GM15510 (cell line): ENCODE results near the gene TXNL1.

Source experiments
- POLR2A ChIP-seq: IDR thresholded peaks from 3 replicates; pipeline ENCODE4 v1.6.1; 2011; ENCODE audit warnings: borderline replicate concordance; ENCODE audit not compliant: insufficient read length; ENCODE audit errors: extremely low read depth

Gene TXNL1

DNA sequence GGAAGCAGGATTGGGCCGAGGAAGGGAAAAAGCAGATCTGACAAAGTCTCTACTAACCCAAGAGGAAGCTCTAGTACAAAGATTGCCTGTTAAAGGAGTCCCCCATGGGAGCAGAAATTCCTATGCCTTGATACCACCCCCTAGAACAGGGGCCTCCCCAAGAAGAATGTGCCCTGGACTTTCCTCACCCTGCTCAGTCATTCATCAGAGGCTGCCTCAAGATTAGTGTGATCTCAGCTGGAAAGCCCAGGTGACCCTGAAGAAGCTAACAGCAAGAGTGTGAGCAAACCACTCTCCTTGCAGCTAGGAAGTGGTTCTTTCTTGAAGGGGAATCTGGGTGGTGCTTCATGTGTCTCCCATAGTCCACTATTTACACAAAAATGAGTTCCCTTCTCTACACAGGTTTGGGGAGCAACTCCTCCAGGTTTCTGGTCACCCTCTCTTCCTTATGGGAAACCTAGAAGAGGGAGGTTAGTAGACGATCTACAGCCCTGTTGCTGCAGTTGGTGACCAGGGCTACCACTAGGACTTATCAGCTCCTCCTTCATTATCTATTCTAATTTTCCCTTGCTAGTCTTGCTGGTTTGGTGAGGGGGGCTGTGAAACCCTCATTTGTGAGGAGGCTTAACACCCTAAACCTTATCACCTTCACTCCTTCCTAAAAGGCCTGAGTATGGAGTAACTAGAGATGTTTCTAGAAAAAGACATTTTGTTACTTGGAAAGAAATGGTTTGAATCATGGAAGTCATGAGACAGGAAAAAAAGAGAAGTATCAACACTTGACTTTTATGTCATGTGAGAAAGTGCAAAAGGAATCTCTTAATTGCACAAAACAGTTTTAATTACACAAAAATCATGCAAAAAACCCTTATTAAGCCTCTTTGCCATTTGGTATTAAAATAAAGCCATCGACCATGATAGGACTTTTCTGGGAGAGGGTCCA, 9.8 kb upstream of the TXNL1 start:
- TF ChIP-seq POLR2A, result no peak

DNA sequence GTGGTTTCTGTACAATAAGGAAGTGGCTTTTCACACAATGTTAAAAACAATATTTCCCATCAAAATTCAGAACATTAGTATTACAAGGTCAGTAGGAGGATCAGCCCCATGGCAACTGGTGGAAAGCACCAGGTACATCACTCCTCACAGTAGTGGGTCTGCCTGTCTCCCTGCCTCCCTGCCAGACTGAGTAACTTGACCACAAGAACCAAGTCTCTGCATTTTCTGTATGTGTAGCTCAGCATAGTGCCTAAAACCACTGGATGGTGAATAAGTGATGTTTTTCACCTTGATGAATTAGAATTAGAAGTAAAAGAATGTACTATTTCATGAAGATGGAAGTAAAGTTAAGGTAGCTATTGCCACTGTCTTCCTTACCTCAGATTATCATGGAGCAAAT, 8.7 kb upstream of the TXNL1 start:
- no peak for TF ChIP-seq POLR2A

DNA sequence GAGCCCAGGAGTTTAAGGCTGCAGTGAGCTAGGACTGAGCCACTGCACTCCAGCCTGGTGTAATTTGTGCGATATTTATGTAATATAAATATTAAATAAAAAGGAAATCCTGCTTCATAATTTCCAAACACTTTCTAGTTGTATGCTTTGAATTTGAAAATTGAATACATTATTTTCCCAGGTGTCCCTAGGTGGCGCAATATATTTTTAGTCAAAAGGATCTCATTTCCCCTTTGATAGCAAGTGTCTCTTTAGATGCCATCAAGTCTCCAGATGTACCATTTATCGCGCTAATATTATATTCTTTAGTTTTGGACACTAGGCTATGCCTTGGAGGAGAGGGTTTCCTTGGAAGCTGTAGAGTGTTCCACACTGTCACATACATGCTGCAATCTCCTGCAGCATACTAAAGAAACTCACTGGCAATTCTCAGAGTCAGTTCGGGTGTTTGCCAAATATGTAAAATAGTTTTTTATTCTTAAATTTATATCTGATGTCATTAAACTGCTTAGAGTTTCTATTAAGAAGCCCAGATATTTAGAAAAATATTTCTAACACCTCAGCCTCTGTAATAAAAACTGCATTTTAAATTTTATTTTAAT, 7.1 kb upstream of the TXNL1 start:
- TF ChIP-seq POLR2A, result no peak

DNA sequence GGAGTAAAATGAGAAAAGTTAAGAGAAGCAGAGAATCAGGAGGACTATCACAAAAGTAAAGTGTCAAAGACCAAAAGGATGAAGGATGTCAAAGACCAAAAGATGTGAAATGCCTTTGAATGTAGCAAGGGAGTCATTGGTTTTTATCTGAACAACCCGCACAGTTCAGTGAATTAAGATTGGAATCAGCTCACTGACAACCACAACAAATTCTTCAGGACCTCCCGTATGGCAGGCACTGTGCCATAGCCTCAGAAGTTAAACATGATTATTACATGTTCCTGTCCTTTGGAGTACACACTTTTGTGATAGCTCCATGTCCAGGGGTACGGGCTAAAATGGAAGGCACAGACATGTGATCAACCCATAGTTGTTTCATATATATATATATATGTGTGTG, 5.0 kb upstream of the TXNL1 start:
- TF ChIP-seq POLR2A, result no peak

DNA sequence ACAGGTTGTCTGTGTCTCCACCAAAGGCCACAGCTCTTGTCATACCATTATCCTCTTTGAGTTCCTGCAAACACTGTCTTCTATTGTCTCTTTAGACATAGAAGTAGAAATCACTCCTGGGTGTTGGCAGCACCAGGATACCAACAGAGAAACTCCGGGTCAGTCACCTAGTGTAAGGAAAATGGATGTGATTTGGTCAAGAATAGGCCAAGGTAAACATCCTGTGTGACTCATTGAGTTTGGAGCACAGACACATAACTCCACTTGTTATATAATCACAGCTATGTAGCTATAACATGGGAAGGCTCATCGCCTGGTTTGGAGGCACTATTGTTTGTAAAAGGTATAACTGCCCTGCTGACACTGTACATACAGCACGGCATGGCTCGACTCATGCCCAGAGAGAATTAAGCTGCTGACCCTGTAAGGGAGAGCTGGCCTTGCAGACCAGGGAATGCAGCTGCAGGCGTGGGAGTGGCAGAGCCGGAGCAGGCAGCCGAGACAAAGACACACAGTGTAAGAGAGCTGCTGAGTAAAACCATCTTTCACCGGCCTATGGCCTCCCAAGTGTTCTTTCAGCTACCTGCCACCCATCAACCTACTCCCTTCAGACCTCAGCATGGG, 3.4 kb upstream of the TXNL1 start:
- TF ChIP-seq POLR2A, result no peak

DNA sequence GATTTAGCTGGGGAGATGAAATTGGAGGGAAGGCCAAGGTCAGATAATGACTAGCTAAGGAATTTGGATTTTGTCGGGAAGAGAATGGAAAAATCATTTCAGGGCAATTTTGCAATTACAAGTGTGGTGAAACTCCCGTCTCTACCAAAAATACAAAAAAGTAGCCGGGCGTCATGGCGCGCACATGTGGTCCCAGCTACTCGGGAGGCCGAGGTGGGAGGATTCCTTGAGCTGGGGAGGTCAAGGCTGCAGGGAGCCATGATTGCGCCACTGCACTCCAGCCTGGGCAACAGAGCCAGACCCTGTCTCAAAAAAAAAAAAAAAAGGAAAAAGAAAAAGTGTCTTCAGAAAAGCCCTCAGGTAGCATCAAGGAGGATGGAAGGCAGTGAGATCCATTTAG, 1.2 kb upstream of the TXNL1 start:
- TF ChIP-seq POLR2A, result no peak

DNA sequence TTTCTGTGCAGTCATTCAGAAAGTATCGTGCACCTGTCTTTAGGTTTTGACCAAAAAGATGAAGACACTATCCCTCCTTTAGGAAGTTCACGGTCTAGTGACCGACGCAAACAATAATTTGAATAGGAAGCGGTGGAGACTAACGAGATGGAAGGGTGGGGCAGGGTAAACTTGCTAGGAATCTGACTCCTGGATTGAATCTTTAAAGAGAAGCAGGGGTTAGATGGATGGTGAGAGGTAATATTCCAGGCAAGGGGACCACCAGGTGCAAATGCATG, 651 bp upstream of the TXNL1 start:
- no peak for TF ChIP-seq POLR2A

DNA sequence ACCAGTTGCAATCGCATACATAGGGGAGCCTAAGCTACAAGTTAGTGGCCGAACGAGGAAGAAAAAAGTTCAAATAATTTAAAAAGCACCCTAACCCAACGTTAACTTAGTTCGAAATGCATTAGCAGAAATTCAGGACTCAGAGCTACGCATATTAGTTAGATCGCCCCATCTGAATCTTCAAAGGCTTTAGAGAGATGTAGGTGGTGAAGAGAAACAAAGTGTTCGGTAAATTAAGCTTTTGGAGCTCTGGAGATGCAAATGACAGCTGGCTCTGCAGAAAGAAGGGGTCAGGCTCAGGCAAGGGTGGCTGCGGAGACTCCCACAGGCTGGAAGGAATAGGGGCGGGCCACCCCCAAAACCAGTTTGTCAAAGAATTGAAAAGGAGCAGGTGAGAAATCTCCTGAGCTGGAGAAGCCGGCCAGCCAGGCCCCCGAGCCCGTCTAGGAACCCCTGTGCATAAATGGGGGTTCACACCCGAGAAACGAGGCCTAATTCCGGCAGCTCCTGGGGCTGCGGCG, 621 bp downstream of the TXNL1 start:
- no peak for TF ChIP-seq POLR2A

DNA sequence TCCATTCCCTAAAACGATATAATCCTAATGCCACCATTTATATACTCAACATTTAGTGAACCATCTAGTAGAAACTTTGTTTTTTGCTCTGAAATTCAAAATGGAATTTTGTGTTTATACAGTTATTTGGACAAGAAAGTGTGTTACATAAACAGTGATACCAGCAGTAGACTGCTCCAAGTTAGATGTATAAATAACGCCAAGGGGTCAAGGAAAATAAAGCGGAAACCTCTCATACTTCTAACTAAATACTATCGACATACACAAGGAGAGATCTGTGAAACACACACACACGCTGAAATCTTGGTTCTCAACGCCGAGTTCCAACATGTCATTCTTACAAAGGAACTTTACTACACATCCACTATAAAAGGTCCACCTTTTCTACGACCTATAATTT, 1.2 kb downstream of the TXNL1 start:
- TF ChIP-seq POLR2A, result no peak

DNA sequence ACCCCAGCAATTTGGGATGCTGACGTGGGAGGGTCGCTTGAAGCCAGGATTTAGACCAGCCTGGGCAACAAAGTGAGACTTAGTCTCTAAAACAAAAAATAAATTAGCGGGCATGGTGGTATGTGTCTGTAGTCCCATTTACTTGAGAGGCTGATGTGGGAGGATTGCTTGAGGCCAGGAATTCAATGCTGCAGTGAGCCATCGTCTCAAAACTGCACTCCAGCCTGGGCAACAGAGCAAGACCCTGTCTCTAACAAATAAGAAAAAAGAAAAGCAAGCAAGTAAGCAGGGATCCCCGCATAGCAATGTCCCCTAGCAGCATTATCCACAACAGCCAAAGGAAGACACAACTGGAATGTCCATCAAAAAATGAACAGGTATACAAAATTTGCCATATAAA, 3.4 kb downstream of the TXNL1 start:
- no peak for TF ChIP-seq POLR2A

DNA sequence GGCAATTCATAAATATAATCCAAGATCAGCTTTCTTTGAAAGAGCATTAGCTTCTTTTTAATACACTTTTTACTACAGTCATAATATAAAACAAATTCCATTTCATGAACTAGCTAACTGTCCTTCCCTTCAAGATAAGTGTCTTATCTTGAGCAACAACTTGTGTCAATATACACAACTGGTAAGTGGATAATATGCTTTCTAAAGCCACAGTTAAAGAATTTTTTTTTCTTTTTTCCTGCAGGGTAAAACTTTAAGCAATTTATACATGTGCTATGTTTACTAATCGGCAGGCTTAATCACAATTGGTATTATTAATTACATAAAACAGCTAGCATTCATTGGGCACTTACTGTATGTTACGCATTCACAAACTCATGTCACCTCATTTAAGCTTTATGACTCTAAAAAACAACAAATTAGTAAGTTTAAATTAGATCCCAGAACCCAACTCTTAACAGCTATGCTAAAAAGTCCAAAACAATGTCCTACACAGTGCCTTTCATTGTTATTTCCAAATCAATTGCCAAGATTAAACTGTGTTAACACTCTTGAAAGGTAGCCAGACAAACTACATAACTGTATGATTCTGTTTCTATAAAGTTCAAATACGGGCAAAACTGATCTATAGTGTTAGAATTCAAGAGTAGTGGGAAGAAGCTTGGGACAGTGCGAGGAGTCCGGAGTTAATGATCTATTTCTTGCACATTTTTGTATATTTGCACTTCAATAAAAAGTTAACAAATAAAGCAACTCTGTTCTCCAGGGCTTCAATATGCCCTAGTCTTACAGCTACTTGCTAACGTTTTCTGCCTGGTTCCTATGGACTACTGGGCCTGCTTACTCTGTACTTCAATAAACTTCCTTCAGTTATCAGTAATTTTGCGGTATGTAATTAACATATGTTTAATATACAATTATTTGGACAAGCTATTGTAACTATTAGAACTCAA, 6.0 kb downstream of the TXNL1 start:
- TF ChIP-seq POLR2A, result no peak

DNA sequence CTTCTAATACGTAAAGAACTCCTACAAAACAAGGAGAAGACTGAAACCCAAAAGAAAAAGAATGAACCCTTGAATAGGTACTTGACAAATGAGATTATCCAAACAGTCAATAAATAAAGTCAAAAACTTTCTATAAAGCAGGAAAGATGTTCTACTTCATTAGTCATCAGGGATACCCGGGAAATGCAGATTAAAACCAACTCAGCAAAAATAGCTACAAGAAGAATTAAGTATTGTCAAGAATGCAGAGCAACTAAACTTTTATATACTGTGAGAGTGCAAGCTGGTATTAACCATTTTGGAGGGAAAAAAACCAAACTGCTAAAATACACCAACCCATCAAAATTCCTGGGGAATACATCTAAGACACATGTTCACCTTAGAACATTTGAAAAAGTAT, 10.4 kb downstream of the TXNL1 start:
- no peak for TF ChIP-seq POLR2A

DNA sequence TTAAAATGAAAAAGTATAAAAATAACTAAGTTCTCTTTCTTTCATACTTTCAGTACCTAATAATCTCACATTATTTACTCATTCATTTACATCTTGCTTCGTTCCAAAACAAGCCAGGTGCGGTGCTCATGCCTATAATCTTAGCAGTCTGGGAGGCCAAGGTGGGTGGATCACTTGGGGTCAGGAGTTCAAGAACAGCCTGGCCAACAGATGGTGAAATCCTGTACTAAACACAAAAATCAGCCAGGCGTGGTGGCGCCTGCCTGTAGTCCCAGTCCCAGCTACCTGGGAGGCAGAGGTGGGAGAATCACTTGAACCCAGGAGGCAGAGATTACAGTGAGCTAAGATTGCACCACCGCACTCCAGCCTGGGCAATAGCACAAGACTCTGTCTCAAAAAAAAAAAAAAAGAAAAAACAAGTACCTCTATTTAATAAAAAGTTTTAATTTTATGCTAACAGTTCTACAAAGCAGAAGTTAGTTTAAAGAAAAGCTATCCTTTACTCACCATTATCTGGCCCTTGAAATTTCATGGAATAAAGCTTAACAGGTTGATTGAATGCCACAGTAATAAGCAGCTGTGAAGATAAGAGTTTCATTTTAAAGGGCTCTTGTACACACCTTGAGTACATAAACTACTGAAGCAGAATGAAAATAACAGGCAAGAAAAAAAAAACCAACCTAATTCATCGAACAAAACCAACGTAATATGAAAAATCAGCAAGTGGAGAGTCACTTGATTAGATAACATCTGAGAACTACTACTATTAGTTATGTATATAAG, 22.5 kb downstream of the TXNL1 start:
- TF ChIP-seq POLR2A, result no peak

DNA sequence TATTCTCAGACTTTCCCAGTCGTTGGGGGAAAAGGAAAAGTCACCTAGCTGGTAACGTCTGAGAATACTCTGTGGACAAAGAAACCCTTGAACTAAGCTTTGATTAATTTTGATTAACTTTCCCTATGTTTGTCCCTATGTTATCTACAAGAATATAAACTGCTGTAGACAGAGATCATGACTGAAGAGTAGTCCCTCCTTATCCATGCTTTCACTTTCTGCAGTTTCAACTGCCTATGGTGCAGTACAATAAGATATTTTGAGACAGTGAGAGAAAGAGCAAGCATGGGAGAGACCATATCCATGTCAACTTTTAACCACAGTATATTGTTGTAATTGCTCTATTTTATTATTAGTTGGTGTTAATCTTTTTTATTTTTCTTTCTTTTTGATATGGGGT, 31.8 kb downstream of the TXNL1 start:
- no peak for TF ChIP-seq POLR2A
